GM08714 (cell line): ENCODE data around the gene RNF212.

Experiments
- H3K4me3 ChIP-seq: fragments of 200-500 bp; sonication (Bioruptor generic); 2 replicates; pipeline ENCODE4 v1.5.1; 2014; ENCODE audit warnings: mild to moderate bottlenecking, low read length, inconsistent platforms
- ZNF274 ChIP-seq: IDR thresholded peaks from 2 replicates; pipeline ENCODE4 v1.6.1; 2012; ENCODE audit warnings: mild to moderate bottlenecking, low read depth, low read length

Gene RNF212

GRCh38 chr4:1105067-1105466 is 8.3 kb downstream of the RNF212 start:
- TF ChIP-seq ZNF274 = no peak

DNA sequence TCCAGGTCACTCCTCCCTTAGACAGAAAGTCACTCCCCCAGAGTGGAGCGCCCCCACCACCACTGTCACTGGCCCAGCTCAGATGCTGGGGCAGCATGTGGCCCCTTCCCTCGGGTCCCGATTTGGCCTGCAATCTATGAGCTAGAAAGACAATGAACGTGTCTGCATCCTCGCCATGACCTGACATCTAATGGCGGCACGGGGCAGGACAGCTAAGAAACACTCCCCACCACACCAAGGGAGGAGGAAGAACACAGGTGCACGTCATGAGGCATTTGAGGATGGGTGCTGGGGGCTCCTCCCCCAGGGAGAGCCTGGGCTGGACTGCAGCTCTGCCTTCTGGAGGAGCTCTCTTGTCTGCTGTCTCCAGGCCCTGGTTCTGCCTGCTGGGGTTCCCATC is 8.7 kb downstream of the RNF212 start:
- TF ChIP-seq ZNF274 = no peak

More at GRCh38 chr4:1105067-1105466, 8.3 kb downstream of the RNF212 start:
- H3K4me3 ChIP-seq = no peak overlapping the region

GRCh38 chr4:1099684-1100335 is 13.6 kb downstream of the RNF212 start:
- no peak for TF ChIP-seq ZNF274
- no peak overlapping the region for H3K4me3 ChIP-seq

More for the DNA sequence above, 8.7 kb downstream of the RNF212 start:
- H3K4me3 ChIP-seq = no peak overlapping the region

- no peak overlapping the region for H3K4me3 ChIP-seq
- no peak for TF ChIP-seq ZNF274
Observed at GRCh38 chr4:1099270-1099669, 14.1 kb downstream of the RNF212 start.

GRCh38 chr4:1098311-1098925 is 14.9 kb downstream of the RNF212 start:
- no peak overlapping the region for H3K4me3 ChIP-seq
- TF ChIP-seq ZNF274 = no peak

GRCh38 chr4:1097553-1097952 is 15.8 kb downstream of the RNF212 start:
- TF ChIP-seq ZNF274 = no peak
- H3K4me3 ChIP-seq = no peak overlapping the region

DNA sequence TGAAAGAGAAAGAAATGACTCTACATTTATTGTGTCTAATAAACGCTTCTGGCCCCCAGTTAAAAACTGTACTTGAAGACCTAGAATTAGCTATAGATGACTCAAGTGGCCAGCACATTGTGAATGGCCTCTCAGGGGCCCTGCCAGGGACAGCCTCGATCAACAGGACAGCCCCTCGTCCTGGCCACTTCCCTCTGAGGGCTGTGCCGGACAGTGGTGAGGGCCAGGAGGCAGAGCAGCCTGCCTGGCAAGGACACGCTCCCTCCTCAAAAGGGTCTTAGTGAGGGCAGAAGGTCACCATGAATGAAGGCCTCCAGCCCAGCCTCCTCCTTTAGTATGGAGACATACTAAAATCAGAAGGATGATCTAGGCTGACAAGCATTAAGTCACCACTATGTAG is 16.5 kb downstream of the RNF212 start:
- no peak for TF ChIP-seq ZNF274
- H3K4me3 ChIP-seq = no peak overlapping the region

DNA sequence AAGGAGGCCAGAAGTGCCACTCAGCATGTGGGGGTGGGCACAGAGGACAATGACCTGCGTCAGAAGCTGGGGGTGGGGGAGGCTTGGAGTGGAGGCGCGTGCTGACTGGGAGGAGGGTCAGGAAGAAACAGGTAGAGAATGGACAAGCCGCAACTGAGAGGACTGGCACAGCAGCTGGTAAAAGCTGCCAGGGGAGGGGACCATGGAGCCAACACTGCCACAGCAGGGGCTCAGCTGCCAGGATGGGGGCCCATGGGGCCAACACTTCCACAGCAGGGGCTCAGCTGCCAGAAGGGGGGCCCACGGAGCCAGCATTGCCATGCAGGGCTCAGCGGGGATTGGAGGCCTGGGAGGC is 19.1 kb downstream of the RNF212 start:
- H3K4me3 ChIP-seq = no peak overlapping the region
- no peak for TF ChIP-seq ZNF274

DNA sequence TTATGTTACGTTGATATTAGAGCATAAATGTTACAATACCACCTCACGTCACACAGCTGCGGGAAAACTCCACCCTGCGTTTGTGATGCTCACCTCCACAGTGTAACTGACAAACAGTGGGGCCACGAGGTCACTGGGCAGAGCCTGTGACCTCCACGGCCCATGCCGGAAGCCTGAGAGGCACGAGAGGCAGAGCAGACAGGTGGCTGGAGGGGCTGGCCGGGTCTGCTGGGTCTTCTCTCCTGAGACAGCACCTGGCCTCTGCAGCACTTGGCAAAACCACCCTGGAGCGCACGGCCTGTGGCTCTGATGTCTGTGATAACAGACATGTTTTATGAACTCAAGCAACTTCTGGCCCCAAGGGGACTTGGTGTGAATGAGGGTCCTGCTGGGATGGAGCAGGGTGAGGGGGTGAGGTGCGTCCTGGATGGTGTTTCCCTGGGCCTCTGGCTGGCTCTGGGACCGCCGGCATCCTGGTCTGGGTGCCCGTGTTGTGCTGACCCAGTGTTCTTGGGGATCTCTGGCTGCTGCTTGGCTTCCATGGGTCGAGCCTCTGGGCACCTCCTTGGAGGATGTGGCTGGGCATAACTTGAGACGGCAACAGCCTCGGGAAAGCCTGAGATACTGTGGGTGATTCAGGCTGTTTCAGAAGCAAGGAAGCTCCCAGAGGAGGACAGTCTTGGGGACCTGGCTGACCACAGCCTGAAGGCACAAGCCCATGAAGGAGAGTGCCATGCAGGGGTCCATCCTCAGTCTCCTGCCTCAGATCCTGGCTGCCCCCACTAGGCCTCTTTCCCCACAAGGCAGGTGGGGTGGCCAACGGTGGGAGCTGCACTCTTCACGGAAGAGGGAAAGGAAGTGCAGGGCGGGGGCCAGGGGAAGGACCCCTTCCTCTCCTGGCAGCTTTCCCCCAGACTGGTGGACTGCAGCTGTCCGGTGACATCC is 19.7 kb downstream of the RNF212 start:
- TF ChIP-seq ZNF274 = no peak

GRCh38 chr4:1092983-1093361 is 20.4 kb downstream of the RNF212 start:
- H3K4me3 ChIP-seq = no peak overlapping the region
- TF ChIP-seq ZNF274 = no peak

More for the DNA sequence above, 19.7 kb downstream of the RNF212 start:
- no peak overlapping the region for H3K4me3 ChIP-seq

DNA sequence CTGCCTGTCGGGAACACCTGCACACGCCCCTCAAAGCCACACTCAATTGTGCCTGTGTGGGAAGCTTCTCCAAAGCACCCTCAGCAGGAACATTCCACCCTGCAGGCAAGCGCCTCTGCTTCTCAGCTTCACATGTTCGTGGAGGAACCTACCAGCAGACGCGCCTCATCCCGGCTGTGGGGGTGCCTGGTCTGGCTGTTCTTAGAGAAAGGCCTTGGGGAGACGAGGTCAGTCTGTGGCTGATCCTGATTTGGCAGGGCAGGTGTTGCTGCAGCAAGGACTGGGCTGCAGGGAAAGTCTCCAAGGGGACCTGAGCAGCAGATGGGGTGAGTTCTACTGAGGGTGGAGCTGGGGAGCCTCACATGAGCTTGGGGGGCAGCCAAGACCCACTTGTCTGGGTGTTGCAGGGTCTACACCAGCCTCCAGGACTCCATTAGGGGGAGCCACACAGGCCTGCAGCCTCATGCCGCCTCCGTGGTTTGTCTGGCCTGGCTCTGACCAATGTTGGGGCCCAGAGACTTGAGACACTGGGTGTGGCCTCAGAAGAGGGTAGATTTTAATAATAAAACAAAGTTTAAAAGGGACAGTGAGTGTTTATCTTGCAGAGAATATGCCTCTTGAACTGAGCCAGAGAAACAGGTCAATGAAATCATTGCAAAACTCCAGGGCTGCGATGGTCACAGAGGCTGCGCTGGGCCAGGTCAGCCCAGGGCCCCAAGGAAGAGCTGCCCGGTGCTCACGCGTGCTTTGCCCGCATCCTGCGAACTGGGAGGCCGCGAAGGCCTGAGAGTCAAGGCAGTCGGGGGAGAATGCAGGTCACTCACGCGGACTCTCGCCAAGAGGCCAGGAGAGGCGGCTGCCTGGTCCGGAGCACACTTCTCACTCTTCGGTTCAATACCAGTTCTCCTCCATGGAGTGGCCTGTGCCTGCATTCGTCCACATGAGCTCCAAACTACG is 21.1 kb downstream of the RNF212 start:
- no peak overlapping the region for H3K4me3 ChIP-seq
- TF ChIP-seq ZNF274 = no peak

- TF ChIP-seq ZNF274 = no peak
- H3K4me3 ChIP-seq = no peak overlapping the region
Observed at GRCh38 chr4:1091561-1091995, 21.8 kb downstream of the RNF212 start.
